HFF-Myc (cell line): ENCODE data around the gene HERC3.
"Not testable (repeated sequence)": the region's sequence is repeated elsewhere in the genome, so short reads cannot be mapped to it uniquely, and the experiment has no call there.

Experiments used
- DNase-seq: peaks from one replicate; pipeline ENCODE4 v3.0.0-alpha.2; 2011; ENCODE audit warnings: low read depth; ENCODE audit errors: extremely low read depth
- H3K4me3 ChIP-seq: replicated peaks from 2 replicates; pipeline ENCODE4 v1.5.1; 2011; ENCODE audit warnings: low read depth, mild to moderate bottlenecking, control low read depth, low read length
- CTCF ChIP-seq: IDR thresholded peaks from 2 replicates; pipeline ENCODE4 v1.5.1; 2012; ENCODE audit warnings: mild to moderate bottlenecking, low read depth, low read length, control low read depth; ENCODE audit errors: missing control alignments

HERC3 gene

GRCh38 chr4:88605736-88606135 is 13.5 kb downstream of the HERC3 start:
- no peak for TF ChIP-seq CTCF
- no peak overlapping the region for H3K4me3 ChIP-seq
- DNase-seq = no peak

- no peak for TF ChIP-seq CTCF
These were observed 14.6 kb downstream of the HERC3 start for GRCh38 chr4:88606832-88607231.

GRCh38 chr4:88609387-88609786 is 17.1 kb downstream of the HERC3 start:
- DNase-seq = no peak
- H3K4me3 ChIP-seq = no peak overlapping the region
- TF ChIP-seq CTCF = no peak

More at GRCh38 chr4:88606832-88607231, 14.6 kb downstream of the HERC3 start:
- DNase-seq = no peak
- no peak overlapping the region for H3K4me3 ChIP-seq

GRCh38 chr4:88609794-88610193 is 17.5 kb downstream of the HERC3 start:
- not testable (repeated sequence) for DNase-seq, H3K4me3 ChIP-seq

- no peak overlapping the region for H3K4me3 ChIP-seq
- DNase-seq = no peak
- TF ChIP-seq CTCF = no peak
These were observed 18.5 kb downstream of the HERC3 start for GRCh38 chr4:88610771-88611170.

- no peak overlapping the region for H3K4me3 ChIP-seq
- no peak for TF ChIP-seq CTCF
- no peak for DNase-seq
These were observed 21.2 kb downstream of the HERC3 start for GRCh38 chr4:88613417-88613875.

- no peak for DNase-seq
- H3K4me3 ChIP-seq = no peak overlapping the region
- TF ChIP-seq CTCF = no peak
These were observed 21.8 kb downstream of the HERC3 start for GRCh38 chr4:88614058-88614457.
